HL-60 (cell line): ENCODE data around the gene ZNF385D.

ENCODE experiments used
- GABPA ChIP-seq: IDR thresholded peaks from 2 replicates; pipeline ENCODE4 v1.6.1; 2012; ENCODE audit warnings: low read depth
- POLR2AphosphoS5 ChIP-seq: IDR thresholded peaks from 2 replicates; pipeline ENCODE4 v1.6.1; 2012; ENCODE audit warnings: low read depth
- TF ChIP-seq, protein P1 (sequence below): IDR thresholded peaks from one replicate; pipeline ENCODE4 v1.5.1; 2011; ENCODE audit warnings: low read length, control low read depth, inconsistent platforms; ENCODE audit not compliant: insufficient read depth

- TF ChIP-seq, protein P1, sequence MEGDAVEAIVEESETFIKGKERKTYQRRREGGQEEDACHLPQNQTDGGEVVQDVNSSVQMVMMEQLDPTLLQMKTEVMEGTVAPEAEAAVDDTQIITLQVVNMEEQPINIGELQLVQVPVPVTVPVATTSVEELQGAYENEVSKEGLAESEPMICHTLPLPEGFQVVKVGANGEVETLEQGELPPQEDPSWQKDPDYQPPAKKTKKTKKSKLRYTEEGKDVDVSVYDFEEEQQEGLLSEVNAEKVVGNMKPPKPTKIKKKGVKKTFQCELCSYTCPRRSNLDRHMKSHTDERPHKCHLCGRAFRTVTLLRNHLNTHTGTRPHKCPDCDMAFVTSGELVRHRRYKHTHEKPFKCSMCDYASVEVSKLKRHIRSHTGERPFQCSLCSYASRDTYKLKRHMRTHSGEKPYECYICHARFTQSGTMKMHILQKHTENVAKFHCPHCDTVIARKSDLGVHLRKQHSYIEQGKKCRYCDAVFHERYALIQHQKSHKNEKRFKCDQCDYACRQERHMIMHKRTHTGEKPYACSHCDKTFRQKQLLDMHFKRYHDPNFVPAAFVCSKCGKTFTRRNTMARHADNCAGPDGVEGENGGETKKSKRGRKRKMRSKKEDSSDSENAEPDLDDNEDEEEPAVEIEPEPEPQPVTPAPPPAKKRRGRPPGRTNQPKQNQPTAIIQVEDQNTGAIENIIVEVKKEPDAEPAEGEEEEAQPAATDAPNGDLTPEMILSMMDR = no peak
- no peak for TF ChIP-seq POLR2AphosphoS5
- no peak for TF ChIP-seq GABPA
Observed at GRCh38 chr3:21464746-21465145, 286.3 kb downstream of the ZNF385D start.
